Endothelial cell of umbilical vein (primary cell): ENCODE results near the gene CCDC61. TPM values are rescaled to one million over a fixed set of nuclear protein-coding genes. Genes with fewer than 3 reads are reported as not detected.

Experiments
- BruUV-seq: library from RNA; stranded (reverse); fragments of 400-500 nt; replicated peaks from 2 replicates; lab custom pipeline; 2021; lab: Mats Ljungman, UMichigan
- CTCF ChIA-PET: fragments of 300-600, 350-600 bp; sonication (Branson Sonifier 250); formaldehyde crosslinking; loops from one replicate; lab custom pipeline; 2021; ENCODE audit warnings: antibody characterized with exemption, inconsistent platforms; lab: Charles Lee
- POLR2A ChIA-PET: fragments of 300-600, 350-600 bp; sonication (Branson Sonifier 250); formaldehyde crosslinking; loops from one replicate; lab custom pipeline; 2021; ENCODE audit warnings: antibody characterized with exemption, inconsistent platforms; lab: Charles Lee
- DNase-seq: peaks from one replicate; pipeline ENCODE4 v3.0.0-alpha.2; 2011; ENCODE audit warnings: low read depth, low spot score
- FAIRE-seq: peaks from 2 replicates; lab custom pipeline; 2011; peaks lifted over from hg19 to GRCh38; lab: Jason Lieb, UNC
- H2AFZ ChIP-seq: 2 replicates; pipeline ENCODE4 v1.6.0; 2012; ENCODE audit warnings: low read depth, low read length, control low read depth, inconsistent platforms
- H3K27ac ChIP-seq: 2 replicates; pipeline ENCODE4 v1.5.1; 2011; ENCODE audit warnings: low read depth, mild to moderate bottlenecking, control low read depth, low read length, moderate library complexity; ENCODE audit not compliant: insufficient read depth
- H3K27me3 ChIP-seq, 2 experiments: 2 replicates each; pipeline versions ENCODE4 v1.6.0 to v1.6.1; 2011; ENCODE audit warnings: low read length in 2 of 2, mixed read lengths in 1 of 2; ENCODE audit not compliant: control insufficient read depth in 2 of 2, insufficient read depth in 2 of 2
- H3K36me3 ChIP-seq, 2 experiments: 2 replicates in 1 of 2; 3 replicates in 1 of 2; pipeline ENCODE4 v1.5.1; 2011; ENCODE audit warnings: low read length in 2 of 2, mild to moderate bottlenecking in 1 of 2, moderate library complexity in 1 of 2; ENCODE audit not compliant: control insufficient read depth in 2 of 2, insufficient read depth in 2 of 2; ENCODE audit errors: extremely low read depth in 1 of 2
- H3K4me1 ChIP-seq: 3 replicates; pipeline ENCODE4 v1.5.1; 2011; ENCODE audit warnings: mild to moderate bottlenecking, low read length; ENCODE audit not compliant: control insufficient read depth, insufficient read depth; ENCODE audit errors: extremely low read depth
- H3K4me2 ChIP-seq: 2 replicates; pipeline ENCODE4 v1.6.1; 2011; ENCODE audit warnings: low read length, control low read depth, mixed read lengths; ENCODE audit not compliant: insufficient read depth
- H3K4me3 ChIP-seq, 3 experiments: fragments of 200-600 bp in 1 of 3; sonication (generic), shearing (Covaris generic) in 1 of 3; replicated peaks in 1 of 3; 2 replicates each; pipeline ENCODE4 v1.5.1; 2011 to 2016; ENCODE audit warnings: control low read depth in 3 of 3, low read length in 3 of 3, mild to moderate bottlenecking in 2 of 3, inconsistent platforms in 1 of 3, low read depth in 1 of 3, moderate library complexity in 1 of 3; ENCODE audit not compliant: insufficient read depth in 1 of 3
- H3K79me2 ChIP-seq: 2 replicates; pipeline ENCODE4 v1.6.0; 2012; ENCODE audit warnings: low read length, inconsistent platforms; ENCODE audit not compliant: control insufficient read depth, insufficient read depth
- H3K9ac ChIP-seq: replicated peaks from 2 replicates; pipeline ENCODE3; 2011; ENCODE audit warnings: low read length, control low read depth; ENCODE audit not compliant: insufficient read depth; ENCODE audit errors: extremely low read depth
- H3K9me1 ChIP-seq: replicated peaks from 3 replicates; pipeline ENCODE4 v1.6.0; 2011; ENCODE audit warnings: mild to moderate bottlenecking, low read length; ENCODE audit not compliant: control insufficient read depth, insufficient read depth; ENCODE audit errors: extremely low read depth
- H3K9me3 ChIP-seq: replicated peaks from 2 replicates; pipeline ENCODE4 v1.5.1; 2012; ENCODE audit warnings: low read length, inconsistent platforms; ENCODE audit not compliant: control insufficient read depth, insufficient read depth
- H4K20me1 ChIP-seq: replicated peaks from 2 replicates; pipeline ENCODE3; 2011; ENCODE audit warnings: mild to moderate bottlenecking, low read length; ENCODE audit not compliant: control insufficient read depth, insufficient read depth; ENCODE audit errors: extremely low read depth
- EZH2 ChIP-seq: IDR thresholded peaks from 2 replicates; pipeline ENCODE4 v1.6.1; 2012; ENCODE audit warnings: borderline replicate concordance, low read depth, mild to moderate bottlenecking, moderate library complexity, low read length, inconsistent platforms; ENCODE audit not compliant: severe bottlenecking
- FOS ChIP-seq: IDR thresholded peaks from 2 replicates; pipeline ENCODE4 v1.6.1; 2011; ENCODE audit warnings: mild to moderate bottlenecking, low read length, moderate library complexity, borderline replicate concordance; ENCODE audit not compliant: insufficient read depth
- GATA2 ChIP-seq: IDR thresholded peaks from 2 replicates; pipeline ENCODE4 v1.7.0; 2011; ENCODE audit warnings: low read depth, mild to moderate bottlenecking, moderate library complexity, mixed read lengths, low read length; ENCODE audit not compliant: insufficient read length, insufficient read depth
- JUN ChIP-seq: IDR thresholded peaks from 2 replicates; pipeline ENCODE4 v1.6.1; 2011; ENCODE audit warnings: borderline replicate concordance, low read depth; ENCODE audit not compliant: insufficient read length, insufficient read depth
- MYC ChIP-seq: IDR thresholded peaks from one replicate; pipeline ENCODE4 v1.6.1; 2011; ENCODE audit warnings: mild to moderate bottlenecking, low read depth, low read length
- POLR2A ChIP-seq: IDR thresholded peaks from 2 replicates; pipeline ENCODE4 v1.6.1; 2012; ENCODE audit warnings: low read depth, mild to moderate bottlenecking, control low read depth, low read length
- POLR2AphosphoS5 ChIP-seq: IDR thresholded peaks from 2 replicates; pipeline ENCODE4 v1.6.1; 2012; ENCODE audit warnings: low read depth, mild to moderate bottlenecking, control low read depth, low read length, moderate library complexity; ENCODE audit not compliant: insufficient read depth
- dilution Hi-C: fragments of 300-500 bp; cut with MboI; formaldehyde crosslinking; loops from one replicate; pipeline ENCODE4 v1.15.0; 2019; ENCODE audit warnings: low sequenced_read_pairs; ENCODE audit not compliant: extremely low pct_ligation_motif_present
- intact Hi-C: fragments of 100-400 bp; cut with micrococcal nuclease; formaldehyde crosslinking; loops from one replicate; pipeline ENCODE4 v1.10.0; 2022
- microRNA counts: library from miRNA; unstranded; fragments of <30 nt; microRNA quantifications from one replicate; lab custom pipeline; 2016
- microRNA-seq: library from miRNA; unstranded; fragments of <30 nt; microRNA quantifications from one replicate; pipeline ENCODE4 v1.2.0, GENCODE V29; 2021; ENCODE audit warnings: borderline number of aligned reads, borderline replicate concordance
- polyA plus RNA-seq, 4 experiments: library from polyadenylated mRNA; depleted of rRNA in 3 of 4; stranded (reverse) in 3 of 4; unstranded in 1 of 4; fragments of >200 nt; gene quantifications; 2 replicates each; pipeline versions ENCODE4 v1.2.1 to v1.2.3, GENCODE V29; 2011 to 2012; ENCODE audit warnings: missing spikeins in 1 of 4
- small RNA-seq: library from RNA; depleted of rRNA; stranded (forward); fragments of <200 nt; gene quantifications from one replicate; pipeline ENCODE3, GENCODE V24; 2012; ENCODE audit warnings: low replicate concordance, low read depth; ENCODE audit not compliant: insufficient read depth, insufficient read length
- total RNA-seq: library from RNA; stranded (reverse); gene quantifications from 2 replicates; pipeline ENCODE4 v1.2.3, GENCODE V29; 2021
- TF ChIP-seq, protein P1 (sequence below): IDR thresholded peaks from 2 replicates; pipeline ENCODE4 v1.6.1; 2011; ENCODE audit not compliant: insufficient read depth, insufficient read length
- TF ChIP-seq, protein P2 (sequence below), 2 donors: IDR thresholded peaks; 1 replicate in 1 of 2; 2 replicates in 1 of 2; pipeline ENCODE4 v1.5.1; 2011; ENCODE audit warnings: low read length in 2 of 2, mild to moderate bottlenecking in 2 of 2, moderate library complexity in 2 of 2, control low read depth in 1 of 2, inconsistent platforms in 1 of 2, low read depth in 1 of 2; ENCODE audit not compliant: insufficient read depth in 1 of 2; ENCODE audit errors: extremely low read depth in 1 of 2

The CCDC61 gene
- total and polyA plus RNA-seq, 2 donors (not counting 3 experiments of a cell fraction or from before 2014, with no cell fraction given), result 10.3 to 20.1 TPM

- Histone ChIP-seq H3K9me1 (no peaks in the 10 kb centered on the region), H3K9ac (no peak overlapping the region), H3K4me3 (no peak overlapping the region), H3K79me2 (no peaks in the 10 kb centered on the region), H4K20me1 (no peaks in the 10 kb centered on the region), H2AFZ (no peak overlapping the region), H3K27me3 (peaks cover 2% of the 10 kb centered on the region in 2 experiments), H3K27ac (no peak overlapping the region), H3K4me2 (no peak overlapping the region), H3K36me3 (no peaks in the 10 kb centered on the region), H3K9me3 (no peaks in the 10 kb centered on the region), H3K4me1 (peaks cover 31% of the 10 kb centered on the region)
- POLR2A ChIA-PET, result no interaction called here
- CTCF ChIA-PET, result interaction anchor here (1.4 to 2.5 kb wide), 4 partner anchors 11 to 39 kb away, joined by 4 to 28 read pairs (median 10); no protein-coding TSS in a partner anchor
- no peak for DNase-seq
- TF ChIP-seq JUN, result no peak
- TF ChIP-seq GATA2, result no peak
- TF ChIP-seq POLR2AphosphoS5, result no peak
- TF ChIP-seq MYC, result no peak
- TF ChIP-seq FOS, result no peak
- TF ChIP-seq POLR2A, result no peak
- TF ChIP-seq, protein P1, sequence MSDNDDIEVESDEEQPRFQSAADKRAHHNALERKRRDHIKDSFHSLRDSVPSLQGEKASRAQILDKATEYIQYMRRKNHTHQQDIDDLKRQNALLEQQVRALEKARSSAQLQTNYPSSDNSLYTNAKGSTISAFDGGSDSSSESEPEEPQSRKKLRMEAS, result no peak
- TF ChIP-seq, protein P2, sequence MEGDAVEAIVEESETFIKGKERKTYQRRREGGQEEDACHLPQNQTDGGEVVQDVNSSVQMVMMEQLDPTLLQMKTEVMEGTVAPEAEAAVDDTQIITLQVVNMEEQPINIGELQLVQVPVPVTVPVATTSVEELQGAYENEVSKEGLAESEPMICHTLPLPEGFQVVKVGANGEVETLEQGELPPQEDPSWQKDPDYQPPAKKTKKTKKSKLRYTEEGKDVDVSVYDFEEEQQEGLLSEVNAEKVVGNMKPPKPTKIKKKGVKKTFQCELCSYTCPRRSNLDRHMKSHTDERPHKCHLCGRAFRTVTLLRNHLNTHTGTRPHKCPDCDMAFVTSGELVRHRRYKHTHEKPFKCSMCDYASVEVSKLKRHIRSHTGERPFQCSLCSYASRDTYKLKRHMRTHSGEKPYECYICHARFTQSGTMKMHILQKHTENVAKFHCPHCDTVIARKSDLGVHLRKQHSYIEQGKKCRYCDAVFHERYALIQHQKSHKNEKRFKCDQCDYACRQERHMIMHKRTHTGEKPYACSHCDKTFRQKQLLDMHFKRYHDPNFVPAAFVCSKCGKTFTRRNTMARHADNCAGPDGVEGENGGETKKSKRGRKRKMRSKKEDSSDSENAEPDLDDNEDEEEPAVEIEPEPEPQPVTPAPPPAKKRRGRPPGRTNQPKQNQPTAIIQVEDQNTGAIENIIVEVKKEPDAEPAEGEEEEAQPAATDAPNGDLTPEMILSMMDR (IDR thresholded peaks at IDR 0.05; ENCODE audit: extremely low read depth in 1 of 2, insufficient read depth in 1 of 2, low read depth in 1 of 2, low read length in 2 of 2), result no peak
- no peak for TF ChIP-seq EZH2
- dilution Hi-C loops, result no loop called here
- FAIRE-seq, result no peak
- intact Hi-C loops, result no loop called here
- BruUV-seq, result no TSS peak
These were observed 72.4 kb downstream of the CCDC61 start for GRCh38 chr19:46067691-46068090.

MicroRNAs within 50 kb of the gene (microRNA counts, 767-probe panel; counts per million panel counts)
- microRNA hsa-miR-769-3p (lab: Ali Mortazavi, UCI) (723 counts per million, percentile 96 among the panel's probes with 10 or more counts), microRNA hsa-miR-769-5p (lab: Ali Mortazavi, UCI) (723 counts per million, percentile 96 among the panel's probes with 10 or more counts)

Small RNA genes lying within 50 kb of the gene (microRNA-seq; reads per million reads assigned to microRNA genes)
- 153 reads per million, percentile 60 among the genes with 10 or more reads in this experiment for gene MIR769

Small RNA genes lying within 50 kb of the gene (small RNA-seq; reads per million reads assigned to genes)
- gene MIR769, result 1.1 reads per million

Other genes starting within 250 kb of the CCDC61 start
- 15.2 and 16.7 TPM in 2 replicates for gene SIX5, start 226.2 kb upstream of the CCDC61 start, total RNA-seq
- 13.1 and 15.3 TPM in 2 replicates for gene SIX5, start 226.2 kb upstream of the CCDC61 start, polyA plus RNA-seq
- 70.4 and 73.3 TPM in 2 replicates for gene DMPK, start 213.0 kb upstream of the CCDC61 start, total RNA-seq
- 36.6 and 45.2 TPM in 2 replicates for gene DMPK, start 213.0 kb upstream of the CCDC61 start, polyA plus RNA-seq
- gene DMWD, start 202.6 kb upstream of the CCDC61 start, total RNA-seq, result 81.1 and 81.6 TPM in 2 replicates
- gene DMWD, start 202.6 kb upstream of the CCDC61 start, polyA plus RNA-seq, result 36.9 and 45.5 TPM in 2 replicates
- 0.25 and 0.62 TPM in 2 replicates for gene RSPH6A, start 180.2 kb upstream of the CCDC61 start, total RNA-seq
- 0.03 TPM in 1 of 2 replicates, not detected in the other for gene RSPH6A, start 180.2 kb upstream of the CCDC61 start, polyA plus RNA-seq
- gene SYMPK, start 132.3 kb upstream of the CCDC61 start, total RNA-seq, result 94.5 and 95.7 TPM in 2 replicates
- gene SYMPK, start 132.3 kb upstream of the CCDC61 start, polyA plus RNA-seq, result 89.8 and 104 TPM in 2 replicates
- not detected in 2 replicates for gene FOXA3, start 131.1 kb upstream of the CCDC61 start, total RNA-seq
- gene FOXA3, start 131.1 kb upstream of the CCDC61 start, polyA plus RNA-seq, result 0.06 TPM in 2 replicates
- 17.1 and 17.5 TPM in 2 replicates for gene IRF2BP1, start 109.3 kb upstream of the CCDC61 start, total RNA-seq
- 12.3 and 16.6 TPM in 2 replicates for gene IRF2BP1, start 109.3 kb upstream of the CCDC61 start, polyA plus RNA-seq
- 9.0 and 9.6 TPM in 2 replicates for gene MYPOP, start 92.9 kb upstream of the CCDC61 start, total RNA-seq
- 3.9 TPM in 2 replicates for gene MYPOP, start 92.9 kb upstream of the CCDC61 start, polyA plus RNA-seq
- not detected in 2 replicates for gene NANOS2, start 80.7 kb upstream of the CCDC61 start, total RNA-seq
- gene NANOS2, start 80.7 kb upstream of the CCDC61 start, polyA plus RNA-seq, result not detected in 2 replicates
- gene NOVA2, start 21.6 kb upstream of the CCDC61 start, total RNA-seq, result 34.2 and 35.2 TPM in 2 replicates
- gene NOVA2, start 21.6 kb upstream of the CCDC61 start, polyA plus RNA-seq, result 4.2 and 5.6 TPM in 2 replicates
- gene PGLYRP1, start 27.6 kb downstream of the CCDC61 start, total RNA-seq, result not detected in 2 replicates
- not detected in 2 replicates for gene PGLYRP1, start 27.6 kb downstream of the CCDC61 start, polyA plus RNA-seq
- gene IGFL4, start 45.5 kb downstream of the CCDC61 start, total RNA-seq, result not detected in 2 replicates
- gene IGFL4, start 45.5 kb downstream of the CCDC61 start, polyA plus RNA-seq, result not detected in 2 replicates
- gene IGFL3, start 129.2 kb downstream of the CCDC61 start, total RNA-seq, result not detected in 2 replicates
- not detected in 2 replicates for gene IGFL3, start 129.2 kb downstream of the CCDC61 start, polyA plus RNA-seq
- gene IGFL2, start 152.8 kb downstream of the CCDC61 start, total RNA-seq, result not detected in 2 replicates
- not detected in 2 replicates for gene IGFL2, start 152.8 kb downstream of the CCDC61 start, polyA plus RNA-seq
- not detected in 2 replicates for gene IGFL1, start 234.3 kb downstream of the CCDC61 start, total RNA-seq
- gene IGFL1, start 234.3 kb downstream of the CCDC61 start, polyA plus RNA-seq, result not detected in 2 replicates